Stimulated activated CD8-positive, alpha-beta memory T cell treated with anti-CD3 and anti-CD28 coated beads, Interleukin-15, amount 100 ng/mL, for 24 hours (primary cell): ENCODE measurements around the gene OSBPL1A.
"Not testable (repeated sequence)": the region's sequence is repeated elsewhere in the genome, so short reads cannot be mapped to it uniquely, and the experiment has no call there.

Experiments used
- DNase-seq: peaks from one replicate; pipeline ENCODE4 v3.0.0-alpha.2; 2020; ENCODE audit warnings: low read depth

The OSBPL1A gene

DNA sequence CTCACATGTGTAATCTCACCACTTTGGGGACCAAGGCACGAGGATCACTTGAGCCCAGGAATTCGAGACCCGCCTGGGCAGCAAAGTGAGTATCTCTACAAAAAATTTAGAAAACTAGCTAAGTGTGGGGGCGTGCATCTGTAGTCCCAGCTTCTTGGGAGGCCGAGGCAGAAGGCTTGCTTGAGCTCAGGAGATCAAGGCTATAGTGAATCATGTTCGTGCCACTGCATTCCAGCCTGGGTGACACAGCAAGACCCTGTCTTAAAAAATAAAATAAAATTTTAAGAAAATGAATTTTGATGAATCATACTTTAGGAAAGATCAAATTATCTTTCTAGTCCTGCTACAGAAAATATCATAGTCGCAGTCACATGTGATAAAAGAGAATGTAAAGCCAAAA is 211.8 kb downstream of the OSBPL1A start:
- DNase-seq = no peak

DNA sequence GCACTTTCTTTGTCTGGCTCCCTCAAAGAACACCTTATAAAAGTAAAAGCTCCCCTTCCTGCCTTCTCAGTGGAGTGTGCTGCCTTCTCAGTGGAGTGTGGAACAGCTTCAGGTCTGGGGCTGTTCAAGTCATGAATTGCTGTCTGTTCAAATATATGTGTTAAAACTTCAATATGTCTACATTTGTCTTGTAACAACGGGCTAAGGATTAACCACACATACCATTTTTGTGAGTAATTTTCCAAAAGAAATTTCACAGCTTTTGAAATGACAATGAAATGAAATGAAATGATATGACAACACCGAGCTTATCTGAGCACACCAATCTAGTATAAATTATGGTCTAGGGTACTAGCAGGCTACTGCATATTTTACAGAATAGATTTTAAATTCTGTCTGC is 215.8 kb downstream of the OSBPL1A start:
- no peak for DNase-seq

DNA sequence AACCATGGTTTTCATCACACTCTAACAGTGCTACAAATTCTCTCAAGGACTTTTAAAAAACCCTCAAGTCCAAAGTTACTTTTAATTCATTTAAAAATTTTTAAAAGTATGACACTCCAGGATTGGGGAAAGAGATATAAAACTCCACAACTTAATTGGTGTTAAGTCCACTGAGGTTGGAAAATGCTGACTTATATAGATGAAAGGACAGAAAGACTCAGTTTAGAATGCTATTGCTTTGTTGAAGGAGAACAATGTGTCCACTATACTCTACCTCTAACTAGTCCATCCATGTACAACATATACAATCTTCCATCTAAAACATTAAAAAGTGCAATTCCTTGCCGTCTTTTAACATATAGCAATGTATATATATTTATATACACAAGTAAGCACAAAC is 217.6 kb downstream of the OSBPL1A start:
- DNase-seq = no peak

DNA sequence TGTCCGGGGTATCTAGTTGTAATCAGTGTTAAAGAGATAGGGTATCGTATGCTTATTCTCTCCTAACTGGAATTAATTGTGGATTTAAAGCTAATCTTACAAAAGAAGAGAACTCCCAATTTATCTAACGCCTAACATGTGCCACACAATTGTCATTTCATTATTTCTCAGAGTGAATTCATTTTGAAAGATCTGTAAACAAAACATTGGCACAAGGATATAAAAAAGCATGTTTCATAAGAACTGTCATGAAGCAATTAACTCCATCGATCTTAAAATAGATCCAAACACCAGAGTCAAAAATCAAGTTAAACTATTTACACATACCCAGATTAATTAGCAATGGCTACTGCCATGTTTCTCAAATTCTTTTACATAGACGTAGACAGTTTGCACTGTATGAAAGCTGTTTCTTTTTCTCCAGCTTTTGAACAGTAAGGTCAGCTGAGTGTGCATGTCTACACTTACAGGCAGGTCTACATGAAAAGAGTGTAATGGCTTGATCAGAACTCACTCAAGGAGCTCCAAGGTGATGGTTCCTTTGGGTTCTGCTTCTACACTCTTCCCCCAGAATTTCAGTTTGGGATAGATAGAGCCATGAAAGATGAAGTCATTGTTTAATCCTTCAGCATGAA is 220.0 kb downstream of the OSBPL1A start:
- DNase-seq = no peak

- peak; percentile 9 for DNase-seq
These were observed 220.8 kb downstream of the OSBPL1A start for GRCh38 chr18:24176727-24177416.

- DNase-seq = no peak
These were observed 223.6 kb downstream of the OSBPL1A start for GRCh38 chr18:24173997-24174396.

- no peak for DNase-seq
These were observed 227.3 kb downstream of the OSBPL1A start for GRCh38 chr18:24170360-24170759.

DNA sequence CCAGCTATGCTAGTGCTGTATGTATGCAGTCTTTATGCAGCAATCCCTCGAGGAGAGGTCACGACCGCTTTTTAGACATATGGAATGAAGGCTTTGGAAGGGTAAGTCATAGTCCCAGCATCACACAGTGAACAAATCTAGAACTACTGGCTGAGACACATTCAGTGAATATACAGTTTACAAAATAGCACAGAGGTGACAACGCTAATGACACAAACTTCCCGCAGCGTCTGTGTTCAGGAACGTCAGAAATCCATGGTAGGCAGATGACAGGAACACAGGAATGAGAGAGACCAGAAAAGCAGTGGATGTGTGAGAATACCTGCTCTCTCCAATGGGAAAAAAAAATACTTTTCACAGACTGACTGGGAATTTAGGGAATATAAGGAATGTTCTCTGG is 229.1 kb downstream of the OSBPL1A start:
- no peak for DNase-seq

- DNase-seq = no peak
These were observed 236.3 kb downstream of the OSBPL1A start for GRCh38 chr18:24161304-24161703.

- no peak for DNase-seq
These were observed 237.5 kb downstream of the OSBPL1A start for GRCh38 chr18:24160086-24160485.

- no peak for DNase-seq
These were observed 239.8 kb downstream of the OSBPL1A start for GRCh38 chr18:24157855-24158254.

DNA sequence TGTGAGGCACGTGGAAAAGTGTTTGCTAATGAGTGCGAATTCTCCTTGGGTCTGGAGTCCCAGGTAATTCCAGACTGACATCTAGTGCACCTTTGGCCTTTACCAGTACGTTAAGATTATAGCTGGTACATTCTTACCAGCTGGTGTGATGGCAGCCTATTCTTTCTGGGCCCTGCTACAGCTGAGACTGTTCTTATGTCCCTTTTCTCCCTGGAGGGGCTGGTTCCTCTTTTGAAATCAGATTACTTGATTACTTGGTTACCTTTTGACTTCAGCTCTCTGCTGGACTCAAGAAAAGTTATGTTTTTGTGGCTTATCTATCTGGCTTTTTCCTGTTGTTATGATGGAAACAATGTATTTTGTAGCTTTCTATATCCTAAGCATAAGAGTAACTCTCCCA is 244.2 kb downstream of the OSBPL1A start:
- DNase-seq = no peak

DNA sequence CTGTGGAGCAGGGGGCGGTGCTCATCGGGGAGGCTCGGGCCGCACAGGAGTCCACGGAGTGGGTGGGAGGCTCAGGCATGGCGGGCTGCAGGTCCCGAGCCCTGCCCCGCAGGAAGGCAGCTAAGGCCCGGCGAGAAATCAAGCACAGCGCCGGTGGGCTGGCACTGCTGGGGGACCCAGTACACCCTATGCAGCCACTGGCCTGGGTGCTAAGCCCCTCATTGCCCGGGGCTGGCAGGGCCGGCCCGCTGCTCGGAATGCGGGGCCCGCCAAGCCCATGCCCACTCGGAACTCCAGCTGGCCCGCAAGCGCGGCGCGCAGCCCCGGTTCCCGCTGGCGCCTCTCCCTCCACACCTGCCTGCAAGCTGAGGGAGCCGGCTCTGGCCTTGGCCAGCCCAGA is 248.0 kb downstream of the OSBPL1A start:
- not testable (repeated sequence) for DNase-seq

GRCh38 chr18:24142376-24142775 is 255.2 kb downstream of the OSBPL1A start:
- DNase-seq = no peak

GRCh38 chr18:24140697-24141096 is 256.9 kb downstream of the OSBPL1A start:
- DNase-seq = no peak

DNA sequence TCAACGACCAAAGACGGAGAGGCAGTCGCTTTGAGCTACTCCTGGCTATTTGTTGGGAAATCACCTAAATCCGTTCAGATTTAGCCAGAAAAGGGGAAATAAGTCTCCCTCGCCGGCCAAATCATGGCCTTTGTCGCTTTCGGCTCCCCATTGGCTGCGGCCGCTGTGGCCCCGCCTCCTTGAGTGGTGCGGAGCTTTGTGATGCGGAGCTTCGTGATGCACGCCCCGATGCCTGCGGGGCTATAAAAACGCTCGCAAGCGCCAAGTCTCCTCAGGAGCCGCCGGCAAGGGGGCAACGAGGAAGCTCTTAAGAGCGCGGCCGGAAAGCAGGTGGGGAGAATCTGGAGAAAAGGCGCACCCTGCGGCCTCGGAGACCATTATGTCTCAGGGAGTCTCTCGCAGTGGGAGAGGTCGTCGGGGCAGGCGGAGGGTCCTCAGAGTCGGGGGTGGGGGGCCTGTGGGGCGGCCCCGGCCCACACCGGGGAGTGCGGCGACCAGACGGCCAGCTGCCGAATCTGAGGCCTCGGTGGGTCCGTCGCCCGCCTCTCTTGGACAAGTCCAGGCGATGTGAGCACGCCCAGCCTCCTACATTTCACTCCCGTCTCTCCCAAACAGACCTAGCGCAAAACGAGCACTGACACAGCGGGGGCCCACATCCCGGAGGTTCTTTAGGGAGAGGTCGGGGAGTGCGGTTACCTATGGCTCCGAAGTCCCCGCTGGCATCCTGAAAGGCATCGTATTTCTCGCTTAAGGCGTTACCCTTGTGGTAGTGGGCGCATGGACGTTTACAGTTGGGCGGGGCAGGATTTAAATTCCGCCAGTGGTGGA is 258.6 kb downstream of the OSBPL1A start, which contains the start of gene CABYR:
TSS of gene CABYR (plus strand) at position 274 of the 828 bp plus-strand sequence. CDS start 4,053 bp downstream, outside the sequence.
- peak; percentile 40 for DNase-seq

GRCh38 chr18:24138409-24138788 is 259.2 kb downstream of the OSBPL1A start:
- no peak for DNase-seq

DNA sequence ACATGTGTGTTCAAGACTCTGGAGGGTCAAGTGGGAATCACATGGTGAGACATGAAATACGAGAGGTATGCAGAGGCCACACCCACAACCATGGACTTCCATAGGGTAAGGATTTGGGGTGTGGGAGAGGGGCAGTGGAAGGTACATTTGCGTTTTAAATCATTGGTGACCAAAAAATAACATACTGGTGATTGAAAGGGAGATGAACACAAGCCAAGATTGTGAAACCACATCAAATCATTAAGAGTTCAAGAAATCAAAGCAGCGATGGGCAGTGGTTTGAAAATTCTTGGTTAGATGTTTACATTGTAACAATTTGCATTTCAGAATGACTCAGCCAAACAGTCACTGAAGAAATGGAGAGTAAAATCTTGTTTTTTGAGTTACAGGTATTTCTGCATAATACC is 260.7 kb downstream of the OSBPL1A start:
- DNase-seq = no peak

GRCh38 chr18:24130494-24130893 is 267.1 kb downstream of the OSBPL1A start:
- DNase-seq = no peak

GRCh38 chr18:24128700-24129099 is 268.9 kb downstream of the OSBPL1A start:
- DNase-seq = no peak

DNA sequence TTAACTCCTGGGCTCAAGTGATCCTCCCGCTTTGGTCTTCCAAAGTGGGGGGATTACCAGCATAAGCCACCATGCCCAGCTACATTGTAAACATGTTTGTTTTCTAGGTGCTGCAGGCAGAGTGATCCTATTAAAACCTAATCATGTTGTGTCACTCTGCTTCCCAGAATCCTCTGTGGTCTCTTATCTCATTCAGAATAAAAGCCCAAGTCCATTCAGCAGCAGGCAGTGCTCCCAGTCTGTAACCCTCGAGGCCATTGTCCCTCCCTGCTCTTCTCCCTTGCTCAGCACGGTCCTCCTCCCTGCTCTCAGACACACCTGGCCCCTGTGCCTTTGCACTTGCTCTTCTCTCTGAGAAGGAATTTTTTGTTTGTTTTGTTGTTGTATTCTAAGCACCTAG is 269.9 kb downstream of the OSBPL1A start:
- DNase-seq = no peak

GRCh38 chr18:24126155-24126961 is 271.3 kb downstream of the OSBPL1A start:
- no peak for DNase-seq
